Mesodermal cell (in vitro differentiated cells): ENCODE data around the gene COL1A1.

Experiments
- H3K27ac ChIP-seq: 2 replicates; pipeline ENCODE4 v1.7.0; 2013; ENCODE audit warnings: mild to moderate bottlenecking, low read depth, low read length, moderate library complexity; ENCODE audit not compliant: severe bottlenecking
- H3K36me3 ChIP-seq: 2 replicates; pipeline ENCODE4 v1.7.1; 2013; ENCODE audit warnings: mild to moderate bottlenecking, low read length, moderate library complexity; ENCODE audit not compliant: control insufficient read depth, insufficient read depth
- H3K4me1 ChIP-seq: one replicate; pipeline ENCODE4 v1.7.1; 2013; ENCODE audit warnings: mild to moderate bottlenecking, low read length; ENCODE audit not compliant: insufficient read depth, control insufficient read depth, poor library complexity, severe bottlenecking
- H3K4me3 ChIP-seq: 2 replicates; pipeline ENCODE4 v1.7.0; 2013; ENCODE audit warnings: low read length, control low read depth, mild to moderate bottlenecking; ENCODE audit not compliant: insufficient read depth, poor library complexity, severe bottlenecking; ENCODE audit errors: extremely low read depth
- H3K9me3 ChIP-seq: 2 replicates; pipeline ENCODE4 v1.7.1; 2013; ENCODE audit warnings: mild to moderate bottlenecking, low read length, moderate library complexity; ENCODE audit not compliant: control insufficient read depth
- WGBS, 2 experiments: methylation state at CpG; one replicate each; pipeline ENCODE4 v1.1.5; 2013; ENCODE audit warnings: missing lambda C conversion rate in 2 of 2; ENCODE audit not compliant: insufficient coverage in 2 of 2; 5-methylcytosine and 5-hydroxymethylcytosine counted together

Gene COL1A1

GRCh38 chr17:50136096-50136687 lies 65.2 kb downstream of the COL1A1 start:
- H3K4me1 ChIP-seq, result peaks cover 33% of the 10 kb centered on the region
- no peaks in the 10 kb centered on the region for H3K9me3 ChIP-seq
- H3K27ac ChIP-seq, result no peak overlapping the region
- H3K36me3 ChIP-seq, result peaks cover 67% of the 10 kb centered on the region
- no peak overlapping the region for H3K4me3 ChIP-seq
- 92 to 98% methylated on average over 6 to 7 of the region's 11 CpGs for WGBS, 2 experiments

- Histone ChIP-seq H3K4me1 (peaks cover 34% of the 10 kb centered on the region), H3K27ac (no peak overlapping the region), H3K4me3 (no peak overlapping the region), H3K9me3 (no peaks in the 10 kb centered on the region), H3K36me3 (peaks cover 61% of the 10 kb centered on the region)
- WGBS, 2 experiments, result 92 to 95% methylated on average over 8 to 13 of the region's 16 CpGs
Observed at GRCh38 chr17:50135316-50136095, 65.9 kb downstream of the COL1A1 start.

GRCh38 chr17:50134206-50135110 lies 67.0 kb downstream of the COL1A1 start:
- 73 to 76% methylated on average over 11 to 13 of the region's 16 CpGs for WGBS, 2 experiments
- no peak overlapping the region for H3K27ac ChIP-seq
- H3K4me3 ChIP-seq, result no peak overlapping the region
- peaks cover 28% of the 10 kb centered on the region for H3K4me1 ChIP-seq
- H3K36me3 ChIP-seq, result peaks cover 50% of the 10 kb centered on the region
- H3K9me3 ChIP-seq, result no peaks in the 10 kb centered on the region

- peaks cover 28% of the 10 kb centered on the region for H3K4me1 ChIP-seq
- WGBS, 2 experiments, result 14 to 36% methylated on average over 6 to 9 of the region's 16 CpGs
- peaks cover 43% of the 10 kb centered on the region for H3K36me3 ChIP-seq
- no peaks in the 10 kb centered on the region for H3K9me3 ChIP-seq
- H3K4me3 ChIP-seq, result no peak overlapping the region
- H3K27ac ChIP-seq, result no peak overlapping the region
Observed at GRCh38 chr17:50133769-50134099, 67.7 kb downstream of the COL1A1 start.
